ENCODE results near the gene APOE.
A peak's percentile ranks its signal among the peaks of the same experiment; 100 is the strongest.

APOE gene

GRCh38 chr19:44951179-44952159 is 45.9 kb downstream of the APOE start:
- peak; percentile 31 to 74 (median 32) for DNase-seq (ENCODE audit: low read depth in 2 of 3, low spot score in 1 of 3)

DNA sequence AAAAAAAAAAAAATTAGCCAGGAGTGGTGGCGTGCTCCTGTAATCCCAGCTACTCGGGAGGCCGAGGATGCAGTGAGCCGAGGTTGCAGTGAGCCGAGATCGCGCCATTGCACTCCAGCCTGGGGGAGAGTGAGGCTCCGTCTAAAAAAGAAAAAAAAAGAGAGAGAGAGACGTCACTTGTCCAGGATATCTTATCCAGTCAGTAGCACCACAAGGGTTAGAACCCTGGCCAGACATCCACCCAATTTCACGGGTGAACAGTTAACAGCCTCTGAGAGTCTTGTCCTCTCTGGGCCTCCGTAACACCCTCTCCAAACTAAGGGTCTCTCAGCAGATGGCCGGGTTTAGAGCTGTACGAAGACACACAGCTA is 48.7 kb downstream of the APOE start:
- DNase-seq (ENCODE audit: low read depth in 2 of 3, low spot score in 1 of 3), result no peak

DNA sequence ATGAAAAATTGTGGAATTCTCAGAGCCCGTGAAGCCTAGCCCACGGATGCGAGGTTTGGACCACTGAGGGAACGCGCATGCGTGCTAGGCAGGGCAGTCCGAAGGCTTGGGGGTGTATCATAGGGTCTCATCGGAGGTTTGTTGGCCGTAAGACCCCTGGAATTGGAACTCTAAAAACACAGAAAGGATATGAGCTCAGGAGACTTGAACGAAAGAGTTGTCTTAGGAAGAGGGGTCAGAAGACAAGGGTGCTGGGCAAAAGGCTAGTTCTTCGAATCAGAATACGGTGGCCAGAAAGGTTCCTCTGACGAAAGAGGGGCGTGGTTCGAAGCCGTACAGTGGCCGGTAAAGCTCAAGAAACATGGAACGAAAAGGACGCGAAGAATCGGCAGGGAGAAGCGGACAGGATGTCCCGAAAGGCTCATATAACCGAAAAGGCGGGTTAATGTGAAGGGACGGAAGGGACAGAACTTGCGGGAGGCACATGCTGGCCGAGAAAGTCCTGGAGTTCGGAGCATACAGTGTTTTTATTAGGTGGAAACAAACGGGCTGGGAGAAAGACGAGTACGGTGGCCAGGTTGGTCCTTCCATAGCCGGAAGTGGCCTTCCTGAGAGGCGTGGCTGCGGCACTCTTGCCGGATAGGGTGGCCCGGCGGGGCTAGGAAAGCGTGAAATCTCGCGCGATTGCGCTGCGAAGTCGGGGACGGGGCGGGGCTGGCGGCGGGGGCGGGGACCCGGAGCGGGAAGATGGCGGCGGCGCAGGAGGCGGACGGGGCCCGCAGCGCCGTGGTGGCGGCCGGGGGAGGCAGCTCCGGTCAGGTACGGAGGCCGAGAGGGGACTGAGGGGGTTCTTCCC is 49.3 kb downstream of the APOE start, which contains the start of gene CLPTM1:
Gene CLPTM1, plus strand, starts transcription at position 732 of the 856 bp plus-strand sequence. Its CDS starts 16 bp downstream, at position 748.
- DNase-seq (ENCODE audit: low read depth in 2 of 3, low spot score in 1 of 3), result peak; percentile 94 to 96 (median 96)

DNA sequence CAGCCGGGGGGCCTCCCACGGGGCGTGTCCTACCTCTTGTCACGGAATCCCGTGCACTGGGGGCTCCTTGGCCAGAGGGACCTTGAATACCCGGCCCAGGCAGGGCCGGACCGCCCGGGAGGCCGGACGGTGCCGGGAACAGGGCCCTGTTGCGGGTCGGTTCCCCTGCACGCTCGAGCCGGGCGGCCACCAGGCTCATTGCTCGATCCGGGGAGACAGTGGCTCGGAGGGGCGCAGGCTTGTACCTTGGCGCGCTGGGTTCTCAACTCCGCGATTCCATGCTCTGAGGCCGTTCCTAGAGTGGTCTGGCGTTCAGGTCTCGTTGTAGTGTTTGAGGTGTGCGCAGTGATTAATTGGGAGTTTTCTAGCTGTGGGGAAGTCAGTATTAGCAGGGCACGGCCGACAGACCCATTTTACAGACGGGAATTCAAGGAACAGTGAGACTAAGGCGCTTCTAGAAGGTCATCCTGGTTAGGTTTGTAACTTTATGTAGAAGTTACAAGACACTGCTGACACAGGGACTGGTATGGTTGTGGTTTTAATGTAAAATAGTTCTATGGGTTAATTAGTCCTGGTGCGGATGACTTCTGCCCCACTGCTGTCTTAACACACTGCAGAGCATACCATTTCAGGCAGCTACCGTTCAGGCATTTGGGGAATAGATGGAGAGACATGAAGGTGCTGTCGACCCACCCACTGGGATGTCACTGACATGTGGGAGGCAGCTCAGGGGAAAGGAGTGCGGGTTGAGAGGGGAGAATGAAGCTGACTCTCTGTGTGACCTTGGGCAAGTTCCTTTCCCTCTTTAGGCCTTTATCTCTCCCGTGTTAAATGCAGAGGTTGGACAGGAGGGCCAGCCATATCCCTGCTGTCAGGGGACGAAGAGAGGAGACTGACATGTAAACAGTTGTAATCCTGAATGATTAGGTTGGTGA is 50.2 kb downstream of the APOE start:
- DNase-seq (ENCODE audit: low read depth in 2 of 3, low spot score in 1 of 3), result no peak

GRCh38 chr19:44957526-44957925 is 51.9 kb downstream of the APOE start:
- no peak for DNase-seq (ENCODE audit: low read depth in 2 of 3, low spot score in 1 of 3)

- DNase-seq (ENCODE audit: low read depth in 2 of 3, low spot score in 1 of 3), result no peak
Observed at GRCh38 chr19:44958090-44958489, 52.5 kb downstream of the APOE start.

All from stimulated activated CD4-positive, alpha-beta T cell treated with anti-CD3 and anti-CD28 coated beads, Interleukin-12 subunit alpha, Interleukin-12 subunit beta, amount 100 ng/mL, for 48 hours (primary cell).